ENCODE data around the gene CPNE2. TPM values are rescaled to one million over a fixed set of nuclear protein-coding genes. Genes with fewer than 3 reads are reported as not detected.

Gene CPNE2
- 26.5 to 33.3 TPM (median 29.2 TPM) in 3 replicates for polyA plus RNA-seq
- 0.76 TPM for polyA plus RNA-seq (2011; ENCODE audit: low read depth)
- polyA plus RNA-seq (2011; cell fraction: cytosol; rRNA removed) = 19.1 and 26.7 TPM in 2 replicates
- 14.4 and 17.1 TPM in 2 replicates for polyA plus RNA-seq (2011; cell fraction: nucleus; rRNA removed)
- 4.7 and 28.2 TPM in 2 replicates for polyA plus RNA-seq (2012; ENCODE audit: low replicate concordance)
- 26.5 to 50.3 TPM (median 34.2 TPM) in 3 replicates for polyA minus RNA-seq
- 18.8 TPM for polyA minus RNA-seq (2011; cell fraction: cytosol; rRNA and poly(A)+ RNA removed)
- 7.6 and 9.8 TPM in 2 replicates for polyA minus RNA-seq (2011; cell fraction: nucleus; rRNA and poly(A)+ RNA removed)

- Histone ChIP-seq H3K9me1 (ENCODE audit: control insufficient read depth, extremely low read depth, insufficient read depth, low read length) (no peaks in the 10 kb centered on the region), H3K27me3 (ENCODE audit: control insufficient read depth, extremely low read depth, insufficient read depth, low read length) (no peaks in the 10 kb centered on the region), H3K36me3 (ENCODE audit: control insufficient read depth in 2 of 2, extremely low read depth in 1 of 2, insufficient read depth in 2 of 2, low read length in 2 of 2) (peaks cover 0 to 2% of the 10 kb centered on the region in 2 experiments), H3K79me2 (ENCODE audit: control insufficient read depth, insufficient read depth, low read length) (peaks cover 7% of the 10 kb centered on the region), H3K4me2 (ENCODE audit: control insufficient read depth, extremely low read depth, insufficient read depth, low read depth, low read length) (peak within 1 kb of the TSS; percentile 94), H3K4me1 (ENCODE audit: control insufficient read depth, extremely low read depth, insufficient read depth, low read length) (peaks cover 17% of the 10 kb centered on the region), H3K9ac (ENCODE audit: control insufficient read depth, extremely low read depth, insufficient read depth, low read length) (peak within 1 kb of the TSS; percentile 68), H4K20me1 (ENCODE audit: control insufficient read depth, extremely low read depth, insufficient read depth, low read length) (no peaks in the 10 kb centered on the region), H3K4me3 (ENCODE audit: control insufficient read depth in 2 of 3, extremely low read depth in 1 of 3, insufficient read depth in 2 of 3, low read depth in 1 of 3, low read length in 3 of 3) (peak within 1 kb of the TSS; percentile 61 to 73 (median 71)), H3K9me3 (ENCODE audit: control insufficient read depth, low read depth, low read length) (no peaks in the 10 kb centered on the region), H2AFZ (ENCODE audit: control insufficient read depth, low read length) (peak within 1 kb of the TSS; percentile 84), H3K27ac (ENCODE audit: control insufficient read depth, insufficient read depth, low read length) (peak within 1 kb of the TSS; percentile 31)
- FAIRE-seq = no peak
- dilution Hi-C loops (cut with MboI; ENCODE audit: extremely low pct_ligation_motif_present, low sequenced_read_pairs) = no loop called here
- no peak for DNase-seq (ENCODE audit: low read depth, low spot score)
- TF ChIP-seq EZH2 (IDR thresholded peaks at IDR 0.05; ENCODE audit: low read length) (no peak), CTCF (optimal IDR thresholded peaks at IDR 0.05 in 1 of 3, IDR thresholded peaks at IDR 0.05 in 1 of 3, conservative IDR thresholded peaks at IDR 0.05 in 1 of 3; ENCODE audit: extremely low read depth in 1 of 3, insufficient read depth in 2 of 3, low read length in 3 of 3) (peak in 1 of 3 experiments; percentile 40)
These were observed at the start of gene CPNE2 for GRCh38 chr16:57091975-57092785. Gene CPNE2, plus strand, starts transcription at chr16:57092583. Its CDS starts 18,160 bp downstream, at chr16:57110743.

GRCh38 chr16:57043248-57043647 lies 49.1 kb upstream of the CPNE2 start:
- Histone ChIP-seq H3K4me3 (ENCODE audit: control insufficient read depth in 2 of 3, extremely low read depth in 1 of 3, insufficient read depth in 2 of 3, low read depth in 1 of 3, low read length in 3 of 3) (no peak overlapping the region), H3K9me1 (ENCODE audit: control insufficient read depth, extremely low read depth, insufficient read depth, low read length) (no peaks in the 10 kb centered on the region), H3K27ac (ENCODE audit: control insufficient read depth, insufficient read depth, low read length) (no peak overlapping the region), H3K4me2 (ENCODE audit: control insufficient read depth, extremely low read depth, insufficient read depth, low read depth, low read length) (no peak overlapping the region), H3K36me3 (ENCODE audit: control insufficient read depth in 2 of 2, extremely low read depth in 1 of 2, insufficient read depth in 2 of 2, low read length in 2 of 2) (peaks cover 5 to 6% of the 10 kb centered on the region in 2 experiments), H3K9me3 (ENCODE audit: control insufficient read depth, low read depth, low read length) (peaks cover 1% of the 10 kb centered on the region), H3K79me2 (ENCODE audit: control insufficient read depth, insufficient read depth, low read length) (no peaks in the 10 kb centered on the region), H3K27me3 (ENCODE audit: control insufficient read depth, extremely low read depth, insufficient read depth, low read length) (no peaks in the 10 kb centered on the region), H4K20me1 (ENCODE audit: control insufficient read depth, extremely low read depth, insufficient read depth, low read length) (no peaks in the 10 kb centered on the region), H3K9ac (ENCODE audit: control insufficient read depth, extremely low read depth, insufficient read depth, low read length) (no peak overlapping the region), H2AFZ (ENCODE audit: control insufficient read depth, low read length) (no peak overlapping the region), H3K4me1 (ENCODE audit: control insufficient read depth, extremely low read depth, insufficient read depth, low read length) (peaks cover 12% of the 10 kb centered on the region)
- DNase-seq (ENCODE audit: low read depth, low spot score) (no peak), FAIRE-seq (no peak)
- TF ChIP-seq CTCF (optimal IDR thresholded peaks at IDR 0.05 in 1 of 3, IDR thresholded peaks at IDR 0.05 in 1 of 3, conservative IDR thresholded peaks at IDR 0.05 in 1 of 3; ENCODE audit: extremely low read depth in 1 of 3, insufficient read depth in 2 of 3, low read length in 3 of 3) = no peak
- TF ChIP-seq EZH2 (IDR thresholded peaks at IDR 0.05; ENCODE audit: low read length) = no peak
- dilution Hi-C loops (cut with MboI; ENCODE audit: extremely low pct_ligation_motif_present, low sequenced_read_pairs) = no loop called here

Data from keratinocyte (primary cell).